EH (cell line): ENCODE data around the gene ADAD2.
A peak's percentile ranks its signal among the peaks of the same experiment; 100 is the strongest.

Experiments
- DNase-seq: peaks from one replicate; pipeline ENCODE4 v3.0.0-alpha.2; 2015; ENCODE audit warnings: low read depth

ADAD2 gene

DNA sequence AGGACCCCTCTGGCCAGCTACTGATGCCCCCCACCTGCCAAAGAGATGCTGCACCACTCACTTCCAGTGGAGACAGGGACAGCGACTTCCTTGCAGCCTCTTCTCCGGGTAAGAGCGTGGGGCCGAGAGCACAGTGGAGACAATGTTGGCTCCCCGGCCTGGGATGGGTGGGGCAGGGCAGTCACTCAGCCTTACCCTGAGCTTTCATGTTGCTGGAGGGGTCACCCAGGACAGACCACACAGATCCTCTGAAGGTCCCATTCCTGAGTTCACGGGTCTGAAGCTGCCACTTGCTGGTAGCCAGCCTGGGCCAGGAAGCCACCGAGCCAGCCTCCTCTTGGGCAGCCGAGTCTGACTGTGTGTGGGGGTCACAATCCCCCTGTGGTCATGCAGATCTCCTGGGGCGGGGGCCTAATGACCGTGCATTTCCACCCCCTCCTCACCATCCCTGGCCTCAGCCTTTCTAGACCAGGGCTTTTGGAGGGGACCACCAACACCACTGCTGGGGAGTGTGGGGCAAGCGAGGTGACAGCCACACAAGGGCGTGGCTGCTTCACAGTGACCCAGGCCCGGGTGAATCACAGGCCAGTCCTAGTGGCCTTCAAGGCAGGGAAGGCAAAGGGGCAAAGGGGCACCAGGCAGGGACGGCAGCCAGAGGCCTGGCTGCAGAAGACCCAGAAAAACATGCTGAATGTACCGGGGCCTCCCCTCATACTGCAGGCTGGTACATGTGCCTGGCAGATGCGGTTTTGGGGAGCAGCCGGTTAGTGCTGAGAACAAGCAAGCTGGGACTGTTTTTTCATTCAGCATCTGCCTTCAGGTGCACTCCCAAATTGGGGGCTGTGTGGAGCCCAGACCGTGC lies 14.5 kb upstream of the ADAD2 start:
- no peak for DNase-seq

- peak; percentile 42 for DNase-seq
These were observed 13.2 kb upstream of the ADAD2 start for GRCh38 chr16:84177741-84178073.

DNA sequence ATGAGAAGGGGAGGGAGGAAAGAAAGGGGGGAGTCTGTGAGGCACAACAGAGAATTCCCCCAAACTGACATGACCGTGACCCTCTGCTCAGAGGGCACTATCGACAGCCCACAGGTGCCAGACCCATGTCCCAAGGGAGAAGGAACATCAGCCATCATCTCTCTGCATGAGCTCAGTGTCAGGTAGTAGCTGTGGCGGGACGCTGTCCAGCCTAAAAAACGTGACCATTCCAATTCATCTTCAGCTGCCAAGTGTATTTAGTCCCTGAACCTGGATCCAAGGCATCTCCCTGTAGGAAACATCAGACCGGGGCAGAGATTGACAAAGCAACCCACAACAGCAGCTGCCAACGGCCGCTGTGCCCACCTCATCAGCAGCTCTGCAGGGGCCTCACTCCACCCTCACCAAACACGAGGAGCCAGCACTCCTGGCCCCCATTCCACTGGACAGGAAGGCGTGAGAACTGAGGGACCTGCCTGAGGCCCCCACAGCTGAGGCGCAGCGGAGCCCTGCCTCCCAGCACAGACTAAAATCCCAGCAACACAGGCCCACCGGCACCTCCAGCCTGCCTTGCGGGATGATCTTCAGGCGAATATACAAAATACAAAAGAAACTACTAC lies 12.7 kb upstream of the ADAD2 start:
- DNase-seq, result no peak

- DNase-seq, result no peak
These were observed 11.9 kb upstream of the ADAD2 start for GRCh38 chr16:84178892-84179611.

- no peak for DNase-seq
These were observed 11.2 kb upstream of the ADAD2 start for GRCh38 chr16:84179612-84180320.

GRCh38 chr16:84180519-84181140 lies 10.3 kb upstream of the ADAD2 start:
- DNase-seq, result no peak

GRCh38 chr16:84181144-84181915 lies 9.6 kb upstream of the ADAD2 start:
- no peak for DNase-seq

DNA sequence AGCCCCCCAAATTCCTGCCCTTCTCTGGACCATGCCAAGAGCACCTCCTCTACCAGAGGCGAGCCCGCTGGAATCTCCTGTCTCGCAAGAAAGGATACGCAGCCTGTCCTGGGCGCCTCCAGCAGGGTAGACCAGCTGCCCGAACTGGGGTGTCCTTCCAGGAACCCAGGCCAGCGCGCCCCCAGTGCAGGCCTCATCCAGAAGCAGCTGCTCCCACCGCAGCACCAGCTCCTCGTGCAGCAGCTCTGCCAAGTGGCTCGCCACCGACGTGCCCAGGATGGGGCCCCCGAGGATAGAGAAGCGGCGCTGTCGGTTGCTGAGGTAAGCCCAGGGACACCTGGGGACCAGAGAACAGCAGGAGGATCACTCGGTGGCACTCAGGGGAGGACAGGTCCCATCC lies 8.9 kb upstream of the ADAD2 start:
- no peak for DNase-seq

GRCh38 chr16:84182680-84183571 lies 8.0 kb upstream of the ADAD2 start:
- DNase-seq, result no peak

DNA sequence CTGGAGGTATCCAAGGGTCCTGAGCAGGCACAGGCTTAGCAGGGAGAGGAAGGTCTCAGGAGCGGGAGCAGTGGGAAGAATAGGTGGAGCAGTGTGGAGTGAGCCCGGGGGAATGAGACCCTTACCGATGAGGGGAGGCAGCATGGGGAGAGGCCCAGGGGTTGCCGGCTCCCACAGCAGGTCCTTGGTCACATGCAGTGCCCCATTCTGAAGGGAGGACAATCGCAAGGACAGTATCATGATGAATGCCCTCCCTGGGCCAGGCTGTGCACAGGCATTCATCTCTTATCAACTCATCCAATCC lies 7.4 kb upstream of the ADAD2 start:
- DNase-seq, result no peak

GRCh38 chr16:84183911-84184591 lies 6.9 kb upstream of the ADAD2 start:
- no peak for DNase-seq

GRCh38 chr16:84184775-84185174 lies 6.2 kb upstream of the ADAD2 start:
- DNase-seq, result no peak

- peak; percentile 93 for DNase-seq
These were observed 4.1 kb upstream of the ADAD2 start, which contains the start of gene TAF1C for GRCh38 chr16:84186685-84187437. Gene TAF1C (minus strand): TSS chr16:84187057. CDS start chr16:84184988, 2,069 bp downstream.

DNA sequence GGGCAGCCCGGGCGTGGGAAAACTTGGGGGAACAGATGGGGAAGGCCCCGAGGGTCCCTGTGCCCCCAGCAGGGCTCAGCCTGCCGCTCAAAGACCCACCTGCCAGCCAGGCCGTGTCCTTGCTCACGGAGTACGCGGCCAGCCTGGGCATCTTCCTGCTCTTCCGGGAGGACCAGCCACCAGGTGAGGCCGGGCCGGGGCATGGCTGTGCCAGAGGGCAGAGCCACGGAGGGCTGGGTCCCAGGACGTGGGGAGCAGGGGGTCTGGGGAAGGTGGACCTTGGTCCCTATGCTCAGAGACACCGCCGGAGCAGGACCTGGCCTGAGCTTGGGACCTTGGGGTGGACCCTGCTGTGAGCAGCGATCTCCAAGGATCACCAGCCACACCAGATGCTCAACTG lies 509 bp downstream of the ADAD2 start:
- no peak for DNase-seq

GRCh38 chr16:84193480-84193879 lies 2.5 kb downstream of the ADAD2 start:
- DNase-seq, result no peak

GRCh38 chr16:84194018-84194417 lies 3.1 kb downstream of the ADAD2 start:
- DNase-seq, result no peak

DNA sequence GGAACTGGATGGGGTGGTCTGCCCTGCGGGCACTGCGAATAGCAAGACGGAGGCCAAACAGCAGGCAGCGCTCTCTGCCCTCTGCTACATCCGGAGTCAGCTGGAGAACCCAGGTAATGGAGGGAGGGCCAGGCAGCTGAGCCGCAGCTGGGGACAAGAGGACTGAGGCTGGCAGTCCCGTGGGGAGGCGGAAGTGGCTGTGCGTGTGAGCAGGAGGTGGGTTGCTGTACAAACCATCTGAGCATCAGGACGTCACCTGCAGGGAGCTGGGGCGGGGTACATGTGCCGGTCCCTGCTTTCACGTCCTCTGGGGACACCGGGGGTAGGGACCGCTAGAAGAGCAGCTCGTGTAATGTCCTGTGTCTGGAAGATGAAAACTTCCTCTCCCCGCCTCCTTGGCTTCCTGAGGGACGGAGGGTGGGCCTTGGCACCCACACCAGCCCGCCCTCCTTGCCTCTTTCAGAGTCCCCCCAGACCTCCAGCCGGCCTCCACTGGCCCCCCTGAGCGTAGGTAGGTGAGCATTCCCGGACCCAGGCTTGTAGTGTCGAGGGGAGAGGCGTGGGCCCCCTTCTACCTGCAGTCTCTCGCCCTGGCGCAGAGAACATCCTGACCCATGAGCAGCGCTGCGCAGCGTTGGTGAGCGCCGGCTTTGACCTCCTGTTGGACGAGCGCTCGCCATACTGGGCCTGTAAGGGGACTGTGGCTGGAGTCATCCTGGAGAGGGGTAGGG lies 3.7 kb downstream of the ADAD2 start:
- no peak for DNase-seq
